ENCODE measurements around the gene PARP9. TPM values are rescaled to one million over a fixed set of nuclear protein-coding genes. Genes with fewer than 3 reads are reported as not detected.
A peak's percentile ranks its signal among the peaks of the same experiment; 100 is the strongest.

Gene PARP9
- total and polyA plus RNA-seq, 10 of the 15 experiments (the other 5 are each of a cell fraction or from before 2014, with no cell fraction given), result 34.0 to 122 (median 46.1) TPM

GRCh38 chr3:122609798-122610559 lies 45.9 kb upstream of the PARP9 start (continued):
- TF ChIP-seq NFYA (IDR thresholded peaks at IDR 0.05; ENCODE audit: borderline replicate concordance, low read depth, low read length) (no peak), MXI1 (IDR thresholded peaks at IDR 0.05; ENCODE audit: low read depth, low read length) (no peak), ATF7 (IDR thresholded peaks at IDR 0.05; ENCODE audit: low read depth) (peak; percentile 99), POLR2A (IDR thresholded peaks at IDR 0.05; ENCODE audit: low read depth, low read length) (no peak), BACH1 (IDR thresholded peaks at IDR 0.05; ENCODE audit: borderline replicate concordance) (peak; percentile 97; the same call in 1 of the 2 replicates), SREBF2 (IDR thresholded peaks at IDR 0.05; ENCODE audit: low read length) (no peak), SMC3 (IDR thresholded peaks at IDR 0.05; ENCODE audit: borderline replicate concordance, low read length) (peak; percentile 32; the same call in 1 of the 2 replicates), CEBPB (IDR thresholded peaks at IDR 0.05; ENCODE audit: borderline replicate concordance in 1 of 2, low read depth in 2 of 2, low read length in 2 of 2) (peak in 1 of 2 experiments; percentile 98; a peak in 2 of 4 replicates), HDAC6 (IDR thresholded peaks at IDR 0.05; ENCODE audit: unreplicated experiment) (no peak), ZSCAN29 (IDR thresholded peaks at IDR 0.05) (no peak), CBFB (IDR thresholded peaks at IDR 0.05; ENCODE audit: low read depth) (peak; percentile 85), EGR1 (IDR thresholded peaks at IDR 0.05; ENCODE audit: borderline replicate concordance in 1 of 2, low read depth in 2 of 2, low read length in 2 of 2) (no peak), MYC (IDR thresholded peaks at IDR 0.05; ENCODE audit: insufficient read depth, insufficient read length, insufficient replicate concordance, low read length, severe bottlenecking) (no peak), IRF4 (IDR thresholded peaks at IDR 0.05; ENCODE audit: low read depth, low read length) (peak; percentile 97), NFXL1 (IDR thresholded peaks at IDR 0.05; ENCODE audit: borderline replicate concordance) (no peak), CHD2 (IDR thresholded peaks at IDR 0.05; ENCODE audit: borderline replicate concordance, low read depth, low read length) (peak; percentile 73; the same call in 1 of the 2 replicates), TCF7 (IDR thresholded peaks at IDR 0.05; ENCODE audit: borderline replicate concordance) (peak; percentile 85), HDAC2 (IDR thresholded peaks at IDR 0.05) (0 out of 2 replicates have a peak, but pooled peaks have one; percentile 33), EED (IDR thresholded peaks at IDR 0.05; ENCODE audit: low read depth) (peak; percentile 92), LARP7 (IDR thresholded peaks at IDR 0.05) (no peak), MTA3 (IDR thresholded peaks at IDR 0.05; ENCODE audit: borderline replicate concordance, low read length) (peak; percentile 98; the same call in 1 of the 2 replicates), BHLHE40 (IDR thresholded peaks at IDR 0.05; ENCODE audit: borderline replicate concordance in 1 of 2, low read depth in 2 of 2, low read length in 1 of 2) (peak; percentile 60 to 81; a peak in 3 of 4 replicates), MEF2A (IDR thresholded peaks at IDR 0.05; ENCODE audit: insufficient read depth, low read depth, low read length) (peak; percentile 95)
- TF ChIP-seq, protein P1, sequence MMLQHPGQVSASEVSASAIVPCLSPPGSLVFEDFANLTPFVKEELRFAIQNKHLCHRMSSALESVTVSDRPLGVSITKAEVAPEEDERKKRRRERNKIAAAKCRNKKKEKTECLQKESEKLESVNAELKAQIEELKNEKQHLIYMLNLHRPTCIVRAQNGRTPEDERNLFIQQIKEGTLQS (IDR thresholded peaks at IDR 0.05; ENCODE audit: borderline replicate concordance, extremely low read depth, low read depth, low read length), result no peak
- TF ChIP-seq, protein P2, sequence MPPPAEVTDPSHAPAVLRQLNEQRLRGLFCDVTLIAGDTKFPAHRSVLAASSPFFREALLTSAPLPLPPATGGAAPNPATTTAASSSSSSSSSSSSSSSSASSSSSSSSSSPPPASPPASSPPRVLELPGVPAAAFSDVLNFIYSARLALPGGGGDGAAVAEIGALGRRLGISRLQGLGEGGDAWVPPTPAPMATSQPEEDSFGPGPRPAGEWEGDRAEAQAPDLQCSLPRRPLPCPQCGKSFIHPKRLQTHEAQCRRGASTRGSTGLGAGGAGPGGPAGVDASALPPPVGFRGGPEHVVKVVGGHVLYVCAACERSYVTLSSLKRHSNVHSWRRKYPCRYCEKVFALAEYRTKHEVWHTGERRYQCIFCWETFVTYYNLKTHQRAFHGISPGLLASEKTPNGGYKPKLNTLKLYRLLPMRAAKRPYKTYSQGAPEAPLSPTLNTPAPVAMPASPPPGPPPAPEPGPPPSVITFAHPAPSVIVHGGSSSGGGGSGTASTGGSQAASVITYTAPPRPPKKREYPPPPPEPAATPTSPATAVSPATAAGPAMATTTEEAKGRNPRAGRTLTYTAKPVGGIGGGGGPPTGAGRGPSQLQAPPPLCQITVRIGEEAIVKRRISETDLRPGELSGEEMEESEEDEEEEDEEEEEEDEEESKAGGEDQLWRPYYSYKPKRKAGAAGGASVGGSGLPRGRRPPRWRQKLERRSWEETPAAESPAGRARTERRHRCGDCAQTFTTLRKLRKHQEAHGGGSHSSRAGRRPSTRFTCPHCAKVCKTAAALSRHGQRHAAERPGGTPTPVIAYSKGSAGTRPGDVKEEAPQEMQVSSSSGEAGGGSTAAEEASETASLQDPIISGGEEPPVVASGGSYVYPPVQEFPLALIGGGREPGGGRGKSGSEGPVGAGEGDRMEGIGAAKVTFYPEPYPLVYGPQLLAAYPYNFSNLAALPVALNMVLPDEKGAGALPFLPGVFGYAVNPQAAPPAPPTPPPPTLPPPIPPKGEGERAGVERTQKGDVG (CRISPR knock-in tag; IDR thresholded peaks at IDR 0.05), result no peak
- TF ChIP-seq, protein P3, sequence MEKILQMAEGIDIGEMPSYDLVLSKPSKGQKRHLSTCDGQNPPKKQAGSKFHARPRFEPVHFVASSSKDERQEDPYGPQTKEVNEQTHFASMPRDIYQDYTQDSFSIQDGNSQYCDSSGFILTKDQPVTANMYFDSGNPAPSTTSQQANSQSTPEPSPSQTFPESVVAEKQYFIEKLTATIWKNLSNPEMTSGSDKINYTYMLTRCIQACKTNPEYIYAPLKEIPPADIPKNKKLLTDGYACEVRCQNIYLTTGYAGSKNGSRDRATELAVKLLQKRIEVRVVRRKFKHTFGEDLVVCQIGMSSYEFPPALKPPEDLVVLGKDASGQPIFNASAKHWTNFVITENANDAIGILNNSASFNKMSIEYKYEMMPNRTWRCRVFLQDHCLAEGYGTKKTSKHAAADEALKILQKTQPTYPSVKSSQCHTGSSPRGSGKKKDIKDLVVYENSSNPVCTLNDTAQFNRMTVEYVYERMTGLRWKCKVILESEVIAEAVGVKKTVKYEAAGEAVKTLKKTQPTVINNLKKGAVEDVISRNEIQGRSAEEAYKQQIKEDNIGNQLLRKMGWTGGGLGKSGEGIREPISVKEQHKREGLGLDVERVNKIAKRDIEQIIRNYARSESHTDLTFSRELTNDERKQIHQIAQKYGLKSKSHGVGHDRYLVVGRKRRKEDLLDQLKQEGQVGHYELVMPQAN (conservative IDR thresholded peaks at IDR 0.05), result peak; percentile 47; the same call in 1 of the 2 replicates

All from GM12878 (cell line).